GM18499 (cell line): ENCODE results near the gene ZNF521.

Experiments
- ATAC-seq: cut with Tn5 transposase; IDR thresholded peaks from one replicate; pipeline ENCODE4 v1.9.1; 2021; ENCODE audit warnings: moderate number of reproducible peaks; ENCODE audit not compliant: insufficient read depth, unreplicated experiment

ZNF521 gene

GRCh38 chr18:25093141-25093540 is 258.8 kb downstream of the ZNF521 start:
- no peak for ATAC-seq

GRCh38 chr18:25089470-25089869 is 262.5 kb downstream of the ZNF521 start:
- ATAC-seq, result no peak

- no peak for ATAC-seq
Measured at GRCh38 chr18:25086876-25087275, 265.1 kb downstream of the ZNF521 start.

GRCh38 chr18:25081001-25081400 is 271.0 kb downstream of the ZNF521 start:
- no peak for ATAC-seq

- ATAC-seq, result no peak
Measured at GRCh38 chr18:25080211-25080610, 271.8 kb downstream of the ZNF521 start.

- ATAC-seq, result no peak
Measured at GRCh38 chr18:25077944-25078723, 273.8 kb downstream of the ZNF521 start.

GRCh38 chr18:25077038-25077943 is 274.7 kb downstream of the ZNF521 start:
- no peak for ATAC-seq

GRCh38 chr18:25075783-25076182 is 276.2 kb downstream of the ZNF521 start:
- ATAC-seq, result no peak

GRCh38 chr18:25075331-25075730 is 276.6 kb downstream of the ZNF521 start:
- no peak for ATAC-seq

GRCh38 chr18:25074925-25075324 is 277.0 kb downstream of the ZNF521 start:
- ATAC-seq, result no peak

GRCh38 chr18:25072205-25072604 is 279.8 kb downstream of the ZNF521 start:
- ATAC-seq, result no peak

GRCh38 chr18:25067275-25068025 is 284.5 kb downstream of the ZNF521 start:
- ATAC-seq, result no peak

GRCh38 chr18:25066516-25066915 is 285.4 kb downstream of the ZNF521 start:
- no peak for ATAC-seq

GRCh38 chr18:25062720-25063119 is 289.2 kb downstream of the ZNF521 start:
- ATAC-seq, result no peak

GRCh38 chr18:25061395-25061794 is 290.6 kb downstream of the ZNF521 start:
- no peak for ATAC-seq

- no peak for ATAC-seq
Measured at GRCh38 chr18:25058521-25058920, 293.4 kb downstream of the ZNF521 start.

GRCh38 chr18:25057491-25058050 is 294.4 kb downstream of the ZNF521 start:
- ATAC-seq, result no peak

GRCh38 chr18:25056429-25056828 is 295.5 kb downstream of the ZNF521 start:
- ATAC-seq, result no peak

GRCh38 chr18:25055076-25055475 is 296.9 kb downstream of the ZNF521 start:
- ATAC-seq, result no peak

- no peak for ATAC-seq
Measured at GRCh38 chr18:25053466-25053865, 298.5 kb downstream of the ZNF521 start.
